Measurements from ENCODE around the gene DEPDC1B.

DNA sequence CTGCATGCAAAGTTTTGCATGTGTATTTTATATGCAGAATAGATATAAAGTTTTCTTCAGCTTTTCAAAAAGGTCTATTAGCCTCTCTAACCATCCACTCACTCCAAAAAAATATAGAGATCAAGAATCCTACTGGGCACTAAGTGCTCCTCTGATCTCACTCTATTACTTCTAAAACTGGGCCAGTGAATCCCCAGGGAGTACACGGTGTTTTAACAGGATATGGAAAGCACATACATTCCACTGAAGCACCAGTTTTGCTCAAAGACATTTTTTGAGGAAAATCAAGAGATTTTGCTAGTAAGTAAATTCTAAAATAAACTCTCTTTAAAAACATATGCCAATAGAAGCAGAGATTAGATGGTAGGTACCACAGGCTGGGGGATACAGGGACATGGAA, 95.2 kb downstream of the DEPDC1B start:
- TF ChIP-seq, protein P1, sequence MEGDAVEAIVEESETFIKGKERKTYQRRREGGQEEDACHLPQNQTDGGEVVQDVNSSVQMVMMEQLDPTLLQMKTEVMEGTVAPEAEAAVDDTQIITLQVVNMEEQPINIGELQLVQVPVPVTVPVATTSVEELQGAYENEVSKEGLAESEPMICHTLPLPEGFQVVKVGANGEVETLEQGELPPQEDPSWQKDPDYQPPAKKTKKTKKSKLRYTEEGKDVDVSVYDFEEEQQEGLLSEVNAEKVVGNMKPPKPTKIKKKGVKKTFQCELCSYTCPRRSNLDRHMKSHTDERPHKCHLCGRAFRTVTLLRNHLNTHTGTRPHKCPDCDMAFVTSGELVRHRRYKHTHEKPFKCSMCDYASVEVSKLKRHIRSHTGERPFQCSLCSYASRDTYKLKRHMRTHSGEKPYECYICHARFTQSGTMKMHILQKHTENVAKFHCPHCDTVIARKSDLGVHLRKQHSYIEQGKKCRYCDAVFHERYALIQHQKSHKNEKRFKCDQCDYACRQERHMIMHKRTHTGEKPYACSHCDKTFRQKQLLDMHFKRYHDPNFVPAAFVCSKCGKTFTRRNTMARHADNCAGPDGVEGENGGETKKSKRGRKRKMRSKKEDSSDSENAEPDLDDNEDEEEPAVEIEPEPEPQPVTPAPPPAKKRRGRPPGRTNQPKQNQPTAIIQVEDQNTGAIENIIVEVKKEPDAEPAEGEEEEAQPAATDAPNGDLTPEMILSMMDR (IDR thresholded peaks at IDR 0.05), result no peak
- TF ChIP-seq POLR2A (IDR thresholded peaks at IDR 0.05), result no peak
